GM23248 (cell line): ENCODE data around the gene ITGAL.

Experiments
- EZH2 ChIP-seq: fragments of 200-600 bp; sonication (generic); IDR thresholded peaks from 2 replicates; pipeline ENCODE4 v1.6.1; 2018; ENCODE audit warnings: antibody characterized with exemption, mild to moderate bottlenecking; ENCODE audit not compliant: insufficient read depth, poor library complexity, severe bottlenecking
- EZH2phosphoT487 ChIP-seq: fragments of 200-600 bp; sonication (generic); IDR thresholded peaks from 2 replicates; pipeline ENCODE4 v1.6.1; 2018; ENCODE audit warnings: antibody characterized with exemption, moderate library complexity, mild to moderate bottlenecking, low read depth; ENCODE audit not compliant: insufficient read depth

DNA sequence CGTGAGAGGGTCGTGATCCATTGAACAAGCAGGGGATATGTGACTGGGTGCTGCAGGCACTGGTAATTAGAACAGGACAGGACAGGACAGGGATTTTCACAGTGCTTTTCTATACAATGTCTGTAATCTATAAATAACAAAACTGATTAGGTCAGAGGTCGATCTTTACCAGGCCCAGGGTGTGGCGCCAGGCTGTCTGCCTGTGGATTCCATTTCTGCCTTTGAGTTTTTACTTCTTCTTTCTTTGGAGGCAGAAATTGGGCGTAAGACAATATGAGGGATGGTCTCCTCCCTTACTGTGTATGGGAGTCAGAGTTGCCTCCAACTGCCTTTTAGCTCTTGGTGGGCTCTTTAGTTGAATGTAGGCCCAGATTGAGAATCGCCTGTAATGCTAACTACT lies 87.1 kb downstream of the ITGAL start:
- no peak for TF ChIP-seq EZH2
- TF ChIP-seq EZH2phosphoT487 = no peak
